IPS-18a (cell line): ENCODE measurements around the gene DFFB.

Source experiments
- H3K27ac ChIP-seq: one replicate; pipeline ENCODE4 v1.5.1; 2013; ENCODE audit warnings: low read length
- H3K27me3 ChIP-seq: one replicate; pipeline ENCODE4 v1.6.1; 2013; ENCODE audit warnings: mild to moderate bottlenecking, low read length; ENCODE audit not compliant: control insufficient read depth, insufficient read depth
- H3K36me3 ChIP-seq: one replicate; pipeline ENCODE4 v1.6.1; 2013; ENCODE audit warnings: low read depth, low read length; ENCODE audit not compliant: control insufficient read depth
- H3K4me1 ChIP-seq: one replicate; pipeline ENCODE4 v1.6.1; 2013; ENCODE audit warnings: low read depth, low read length; ENCODE audit not compliant: control insufficient read depth
- H3K4me3 ChIP-seq: one replicate; pipeline ENCODE4 v1.5.1; 2013; ENCODE audit warnings: low read length
- H3K9ac ChIP-seq: one replicate; pipeline ENCODE4 v1.6.1; 2013; ENCODE audit warnings: mild to moderate bottlenecking, low read length, moderate library complexity
- H3K9me3 ChIP-seq: one replicate; pipeline ENCODE4 v1.6.1; 2013; ENCODE audit warnings: low read depth, low read length; ENCODE audit not compliant: control insufficient read depth

DFFB gene

DNA sequence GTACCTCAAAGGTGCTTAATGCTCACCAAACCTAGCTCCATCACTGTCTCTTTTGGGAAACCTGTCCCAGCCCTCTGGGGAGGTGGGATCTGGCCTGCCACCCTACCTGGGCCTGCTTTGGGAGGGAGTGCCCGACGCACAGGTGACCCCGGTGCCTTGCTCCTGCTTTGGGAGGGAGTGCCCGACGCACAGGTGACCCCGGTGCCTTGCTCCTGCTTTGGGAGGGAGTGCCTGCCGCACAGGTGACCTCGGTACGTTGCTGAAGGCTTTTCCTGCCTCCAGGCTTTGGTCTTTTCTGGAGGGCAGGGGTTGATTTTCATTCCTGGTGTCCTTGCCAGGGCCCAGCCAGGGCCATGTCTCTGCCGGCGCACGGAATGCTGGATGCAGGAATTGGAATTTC lies 68.0 kb downstream of the DFFB start:
- H3K27ac ChIP-seq: no peak overlapping the region
- H3K27me3 ChIP-seq: no peaks in the 10 kb centered on the region
- no peak overlapping the region for H3K4me3 ChIP-seq
- no peaks in the 10 kb centered on the region for H3K4me1 ChIP-seq
- no peaks in the 10 kb centered on the region for H3K9me3 ChIP-seq
- no peaks in the 10 kb centered on the region for H3K36me3 ChIP-seq
- no peak overlapping the region for H3K9ac ChIP-seq

DNA sequence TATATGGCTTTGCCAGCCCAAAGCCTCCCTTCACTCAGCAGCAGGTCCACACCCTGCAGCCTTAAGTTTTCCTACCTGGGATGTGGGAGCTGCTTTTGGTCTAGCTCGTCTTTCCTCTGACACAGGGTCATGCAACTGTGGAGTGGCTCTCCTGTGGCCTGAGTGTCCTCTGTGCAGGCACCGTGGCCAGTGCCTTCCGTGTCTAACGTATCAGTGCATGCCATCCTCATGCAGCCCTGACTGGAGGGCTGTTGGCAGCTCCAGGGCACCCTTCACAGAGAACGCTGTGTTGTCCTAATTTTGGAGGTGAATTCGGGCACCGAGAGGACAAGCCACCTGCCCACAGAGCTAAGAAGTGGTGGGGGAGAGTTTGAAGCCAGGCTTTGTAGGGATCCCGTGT lies 68.5 kb downstream of the DFFB start:
- H3K9me3 ChIP-seq: no peaks in the 10 kb centered on the region
- H3K4me1 ChIP-seq: no peaks in the 10 kb centered on the region
- no peak overlapping the region for H3K4me3 ChIP-seq
- no peaks in the 10 kb centered on the region for H3K36me3 ChIP-seq
- no peak overlapping the region for H3K27ac ChIP-seq
- no peaks in the 10 kb centered on the region for H3K27me3 ChIP-seq
- no peak overlapping the region for H3K9ac ChIP-seq

GRCh38 chr1:3926956-3927355 lies 69.7 kb downstream of the DFFB start:
- no peaks in the 10 kb centered on the region for H3K36me3 ChIP-seq
- H3K27ac ChIP-seq: no peak overlapping the region
- no peaks in the 10 kb centered on the region for H3K9me3 ChIP-seq
- H3K27me3 ChIP-seq: no peaks in the 10 kb centered on the region
- H3K9ac ChIP-seq: no peak overlapping the region
- H3K4me1 ChIP-seq: no peaks in the 10 kb centered on the region
- no peak overlapping the region for H3K4me3 ChIP-seq

- Histone ChIP-seq H3K36me3 (no peaks in the 10 kb centered on the region), H3K4me3 (no peak overlapping the region), H3K27me3 (no peaks in the 10 kb centered on the region), H3K27ac (no peak overlapping the region), H3K4me1 (no peaks in the 10 kb centered on the region), H3K9ac (no peak overlapping the region), H3K9me3 (no peaks in the 10 kb centered on the region)
Measured at GRCh38 chr1:3928586-3928985, 71.3 kb downstream of the DFFB start.

- no peak overlapping the region for H3K27ac ChIP-seq
- H3K9ac ChIP-seq: no peak overlapping the region
- H3K36me3 ChIP-seq: no peaks in the 10 kb centered on the region
- no peaks in the 10 kb centered on the region for H3K27me3 ChIP-seq
- H3K4me1 ChIP-seq: no peaks in the 10 kb centered on the region
- no peak overlapping the region for H3K4me3 ChIP-seq
- no peaks in the 10 kb centered on the region for H3K9me3 ChIP-seq
Measured at GRCh38 chr1:3929126-3929525, 71.8 kb downstream of the DFFB start.

DNA sequence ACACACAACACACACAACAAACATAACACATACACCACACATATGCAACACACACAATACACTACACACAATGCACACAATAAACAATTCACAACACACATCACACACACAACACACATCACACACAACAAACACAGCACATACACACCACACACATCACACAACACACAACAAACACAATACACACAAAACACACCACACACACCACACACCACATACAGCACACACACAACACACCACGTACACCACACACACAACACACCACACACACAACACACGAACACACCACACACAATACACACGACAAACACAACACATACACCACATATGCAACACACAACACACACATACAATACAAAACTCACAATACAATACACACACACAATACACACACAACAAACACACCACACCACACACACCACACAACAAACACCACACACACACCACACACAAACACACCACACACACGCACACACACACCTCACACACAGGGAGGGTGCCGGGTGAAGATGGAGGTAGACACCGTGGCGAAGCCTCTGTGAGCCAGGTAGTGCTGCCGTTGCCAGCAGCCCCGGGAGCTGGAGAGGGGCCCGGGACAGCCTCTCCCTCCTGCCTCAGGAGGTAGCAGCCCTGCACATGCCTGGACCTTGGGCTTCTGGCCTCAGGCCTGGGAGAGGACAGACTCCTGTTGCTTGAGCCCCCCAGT lies 73.2 kb downstream of the DFFB start:
- Histone ChIP-seq H3K27ac (no peak overlapping the region), H3K9ac (no peak overlapping the region), H3K36me3 (no peaks in the 10 kb centered on the region), H3K27me3 (no peaks in the 10 kb centered on the region), H3K4me1 (no peaks in the 10 kb centered on the region), H3K9me3 (no peaks in the 10 kb centered on the region), H3K4me3 (no peak overlapping the region)

- Histone ChIP-seq H3K4me3 (no peak overlapping the region), H3K9ac (no peak overlapping the region), H3K9me3 (no peaks in the 10 kb centered on the region), H3K27ac (no peak overlapping the region), H3K27me3 (no peaks in the 10 kb centered on the region), H3K4me1 (no peaks in the 10 kb centered on the region), H3K36me3 (no peaks in the 10 kb centered on the region)
Measured at GRCh38 chr1:3931007-3931912, 74.0 kb downstream of the DFFB start.

DNA sequence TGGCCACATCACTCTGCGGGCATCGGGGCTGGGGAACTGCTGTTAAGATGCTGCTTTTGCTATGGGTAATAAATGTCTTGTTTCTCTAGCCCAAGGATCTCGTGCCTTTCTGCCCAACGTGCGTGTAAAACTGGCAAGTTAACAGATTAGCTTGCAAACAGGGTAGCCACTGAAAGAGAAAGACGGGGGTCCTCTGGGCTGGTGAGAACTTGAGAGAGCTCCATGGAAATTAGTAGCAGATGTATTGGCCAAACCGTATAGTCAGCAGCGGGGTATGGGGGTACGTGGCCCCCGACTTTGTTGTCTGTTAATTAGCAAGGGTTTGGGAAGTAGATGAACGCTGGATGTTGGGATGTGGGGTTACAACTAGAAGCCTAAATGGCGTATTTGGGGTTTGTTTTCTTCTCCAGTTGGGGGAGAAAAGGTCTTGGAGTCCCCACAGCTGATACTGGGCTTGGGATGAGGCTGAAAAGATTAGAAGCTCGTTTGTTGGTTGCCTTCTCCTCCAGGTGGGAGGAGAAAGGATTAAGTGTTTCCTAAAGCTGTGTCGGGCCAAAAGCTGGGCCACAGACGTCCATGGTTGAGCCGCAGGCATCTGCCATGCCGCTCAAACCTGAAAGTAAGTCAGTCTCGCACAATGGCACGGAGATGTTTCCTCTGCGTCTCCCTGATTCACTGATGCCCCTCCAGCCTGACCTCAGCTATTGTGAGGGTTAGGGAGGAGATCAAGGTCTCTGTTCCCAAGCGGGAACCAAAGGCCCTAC lies 75.1 kb downstream of the DFFB start:
- Histone ChIP-seq H3K4me3 (no peak overlapping the region), H3K27me3 (no peaks in the 10 kb centered on the region), H3K36me3 (no peaks in the 10 kb centered on the region), H3K4me1 (no peaks in the 10 kb centered on the region), H3K9me3 (peaks cover 4% of the 10 kb centered on the region), H3K27ac (no peak overlapping the region), H3K9ac (no peak overlapping the region)
